GDM1 (cell line): ENCODE measurements around the gene KLHL12.

Experiments used
- DNase-seq: peaks from one replicate; lab custom pipeline; 2025; lab: John Stamatoyannopoulos, UW

Gene KLHL12

GRCh38 chr1:202880961-202881460, 46.0 kb downstream of the KLHL12 start:
- no peak for DNase-seq

- no peak for DNase-seq
Observed at GRCh38 chr1:202880062-202880461, 47.0 kb downstream of the KLHL12 start.

- no peak for DNase-seq
Observed at GRCh38 chr1:202879128-202879527, 47.9 kb downstream of the KLHL12 start.

GRCh38 chr1:202873026-202873425, 54.0 kb downstream of the KLHL12 start:
- no peak for DNase-seq

GRCh38 chr1:202871367-202871766, 55.7 kb downstream of the KLHL12 start:
- no peak for DNase-seq

- DNase-seq: no peak
Observed at GRCh38 chr1:202862679-202863560, 64.1 kb downstream of the KLHL12 start.

- DNase-seq: peak; percentile 68
Observed at GRCh38 chr1:202861420-202862132, 65.5 kb downstream of the KLHL12 start.

GRCh38 chr1:202860744-202861419, 66.2 kb downstream of the KLHL12 start:
- DNase-seq: no peak

- DNase-seq: no peak
Observed at GRCh38 chr1:202858789-202859414, 68.1 kb downstream of the KLHL12 start.

- DNase-seq: peak; percentile 54
Observed at GRCh38 chr1:202858331-202858730, 68.7 kb downstream of the KLHL12 start.

GRCh38 chr1:202857136-202857610, 69.9 kb downstream of the KLHL12 start:
- DNase-seq: no peak

GRCh38 chr1:202856014-202856413, 71.0 kb downstream of the KLHL12 start:
- no peak for DNase-seq

GRCh38 chr1:202854787-202855186, 72.2 kb downstream of the KLHL12 start:
- no peak for DNase-seq

- DNase-seq: peak; percentile 58
Observed at GRCh38 chr1:202852163-202852904, 74.7 kb downstream of the KLHL12 start.

GRCh38 chr1:202850593-202851362, 76.3 kb downstream of the KLHL12 start:
- DNase-seq: no peak

GRCh38 chr1:202848191-202848542, 78.9 kb downstream of the KLHL12 start:
- DNase-seq: no peak

- no peak for DNase-seq
Observed at GRCh38 chr1:202844935-202845334, 82.1 kb downstream of the KLHL12 start.

- DNase-seq: no peak
Observed at GRCh38 chr1:202844259-202844658, 82.8 kb downstream of the KLHL12 start.

GRCh38 chr1:202843081-202843480, 84.0 kb downstream of the KLHL12 start:
- no peak for DNase-seq
